Transverse colon (tissue), 4 donors: ENCODE results near the gene FOXO1. TPM values are rescaled to one million over a fixed set of nuclear protein-coding genes. Genes with fewer than 3 reads are reported as not detected.

Experiments
- DNase-seq: peaks from one replicate; pipeline ENCODE4 v3.0.0-alpha.2; 2019
- H3K27ac ChIP-seq, 4 donors: fragments of 200-600 bp; sonication (generic); 2 replicates each; pipeline ENCODE4 v1.5.1; 2016 to 2018; ENCODE audit warnings: inconsistent platforms in 4 of 4
- H3K27me3 ChIP-seq: fragments of 200-600 bp; sonication (generic); 2 replicates; pipeline ENCODE4 v1.5.1; 2017; ENCODE audit warnings: inconsistent platforms
- H3K36me3 ChIP-seq, 4 donors: fragments of 200-600 bp; sonication (generic); 2 replicates each; pipeline ENCODE4 v1.5.1; 2017 to 2019; ENCODE audit warnings: inconsistent platforms in 4 of 4
- H3K4me1 ChIP-seq, 4 donors: fragments of 200-600 bp; sonication (generic); 2 replicates each; pipeline ENCODE4 v1.5.1; 2017 to 2020; ENCODE audit warnings: inconsistent platforms in 4 of 4
- H3K4me3 ChIP-seq, 4 donors: fragments of 200-600 bp; sonication (generic); 1 replicate in 1 of 4; 2 replicates in 3 of 4; pipeline versions ENCODE4 v1.5.1 to v1.6.1; 2017 to 2019; ENCODE audit warnings: inconsistent platforms in 4 of 4
- H3K9me3 ChIP-seq, 2 donors: fragments of 200-600 bp; sonication (generic); 2 replicates each; pipeline ENCODE4 v1.5.1; 2017 to 2019; ENCODE audit warnings: inconsistent platforms in 2 of 2
- CTCF ChIP-seq, 5 experiments: fragments of 200-600 bp in 3 of 5; fragments of 450-650 bp in 2 of 5; sonication (generic) in 3 of 5; IDR thresholded peaks; 1 replicate in 2 of 5; 2 replicates in 3 of 5; pipeline ENCODE4 v1.5.1; 2016 to 2017; ENCODE audit warnings: antibody characterized with exemption in 5 of 5, inconsistent platforms in 3 of 5, mild to moderate bottlenecking in 2 of 5, moderate library complexity in 1 of 5
- EP300 ChIP-seq: sonication (generic); formaldehyde crosslinking; IDR thresholded peaks from one replicate; pipeline ENCODE4 v1.6.1; 2017; ENCODE audit warnings: antibody characterized with exemption, low read depth
- POLR2A ChIP-seq: fragments of 450-650 bp; IDR thresholded peaks from one replicate; pipeline ENCODE4 v1.6.1; 2016; ENCODE audit warnings: antibody characterized with exemption, mild to moderate bottlenecking, moderate library complexity
- POLR2AphosphoS5 ChIP-seq, 3 donors: sonication (generic); formaldehyde crosslinking; IDR thresholded peaks; one replicate each; pipeline ENCODE4 v1.6.1; 2016; ENCODE audit warnings: antibody characterized with exemption in 3 of 3
- WGBS, 2 donors: methylation state at CpG; one replicate each; pipeline ENCODE4 v1.1.5; 2018; ENCODE audit warnings: low coverage in 1 of 2; 5-methylcytosine and 5-hydroxymethylcytosine counted together
- in situ Hi-C, 4 donors: fragments of 200-750 bp; cut with MboI; loops; one replicate each; pipeline versions ENCODE4 v1.15.0 to v1.15.1; 2017; ENCODE audit warnings: low sequenced_read_pairs in 3 of 4, low pct_ligation_motif_present in 1 of 4, low pct_unique_long_range_greater_than_20kb in 1 of 4
- intact Hi-C: fragments of 100-400 bp; cut with DNase I; formaldehyde crosslinking; loops from one replicate; pipeline ENCODE4 v1.15.1; 2023; ENCODE audit warnings: low total_unique reads
- total RNA-seq, 4 donors: library from RNA; depleted of rRNA; stranded (reverse); fragments of >200 nt; gene quantifications; one replicate each; pipeline ENCODE4 v1.1.0, GENCODE V29; 2016

The FOXO1 gene
- total RNA-seq, 4 donors from 2014 or later, result 19.1 to 48.9 (median 38.3) TPM

GRCh38 chr13:40588101-40588500, 78.3 kb downstream of the FOXO1 start:
- H3K9me3 ChIP-seq, result no peaks in the 10 kb centered on the region
- no peak overlapping the region for H3K27ac ChIP-seq
- no peak for DNase-seq
- WGBS, 2 donors, result 91 to 94% methylated on average over 2 of the region's 2 CpGs
- no peaks in the 10 kb centered on the region for H3K36me3 ChIP-seq
- H3K4me3 ChIP-seq, result no peak overlapping the region
- no peaks in the 10 kb centered on the region for H3K27me3 ChIP-seq
- intact Hi-C loops, result no loop called here
- in situ Hi-C loops, result no loop called here
- peaks cover 0 to 67% (median 22%) of the 10 kb centered on the region in 4 donors for H3K4me1 ChIP-seq
- TF ChIP-seq POLR2AphosphoS5 (IDR thresholded peaks at IDR 0.05), result no peak
- no peak for TF ChIP-seq POLR2A
- TF ChIP-seq CTCF (IDR thresholded peaks at IDR 0.05), result no peak
- no peak for TF ChIP-seq EP300

- no peak for DNase-seq
- H3K27ac ChIP-seq, result no peak overlapping the region
- intact Hi-C loops, result no loop called here
- H3K27me3 ChIP-seq, result no peaks in the 10 kb centered on the region
- TF ChIP-seq EP300 (no peak), POLR2AphosphoS5 (IDR thresholded peaks at IDR 0.05) (no peak), POLR2A (no peak), CTCF (IDR thresholded peaks at IDR 0.05) (no peak)
- H3K4me3 ChIP-seq, result no peak overlapping the region
- H3K36me3 ChIP-seq, result no peaks in the 10 kb centered on the region
- in situ Hi-C loops, result no loop called here
- peaks cover 0 to 63% (median 22%) of the 10 kb centered on the region in 4 donors for H3K4me1 ChIP-seq
- WGBS, 2 donors, result 67 to 69% methylated on average over 3 to 5 of the region's 5 CpGs
- H3K9me3 ChIP-seq, result peaks cover 0 to 4% of the 10 kb centered on the region in 2 donors
Measured at GRCh38 chr13:40586886-40587565, 79.4 kb downstream of the FOXO1 start.

DNA sequence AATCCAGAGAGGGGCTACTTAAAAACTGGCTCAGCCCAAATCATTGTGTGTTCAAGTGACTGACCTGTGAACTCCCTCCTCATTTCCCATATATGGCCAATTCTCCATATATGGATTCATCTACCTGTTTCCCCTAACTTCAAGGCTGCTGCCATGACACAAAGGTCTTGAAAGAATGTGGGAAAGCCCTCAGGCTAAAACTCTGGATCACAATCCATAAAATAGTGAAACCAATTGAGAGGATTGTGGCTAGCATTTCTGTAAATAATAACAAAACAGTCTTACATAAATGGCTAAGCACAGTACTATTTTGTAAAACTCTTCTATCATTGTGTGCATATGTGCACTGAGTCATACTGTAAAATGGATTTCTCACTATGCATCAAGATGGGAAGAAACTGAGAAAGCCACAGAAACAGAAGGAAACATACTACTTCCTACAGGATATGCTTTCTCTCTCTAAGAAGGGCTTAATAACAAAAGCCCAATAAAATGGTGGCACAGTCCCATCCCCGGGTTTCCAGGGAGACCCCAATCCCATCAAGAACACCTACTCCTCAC, 80.5 kb downstream of the FOXO1 start:
- Histone ChIP-seq H3K27ac (no peak overlapping the region), H3K27me3 (no peaks in the 10 kb centered on the region), H3K9me3 (peaks cover 0 to 4% of the 10 kb centered on the region in 2 donors), H3K4me1 (peaks cover 0 to 61% (median 22%) of the 10 kb centered on the region in 4 donors), H3K36me3 (no peaks in the 10 kb centered on the region), H3K4me3 (no peak overlapping the region)
- in situ Hi-C loops, result no loop called here
- no peak for DNase-seq
- 33 to 75% methylated on average over 1 of the region's 1 CpG for WGBS, 2 donors
- TF ChIP-seq POLR2AphosphoS5 (IDR thresholded peaks at IDR 0.05) (no peak), CTCF (IDR thresholded peaks at IDR 0.05) (no peak), POLR2A (no peak), EP300 (no peak)
- intact Hi-C loops, result no loop called here

- no peak overlapping the region for H3K27ac ChIP-seq
- no peaks in the 10 kb centered on the region for H3K36me3 ChIP-seq
Measured at GRCh38 chr13:40583738-40584137, 82.7 kb downstream of the FOXO1 start.

More at GRCh38 chr13:40583738-40584137, 82.7 kb downstream of the FOXO1 start:
- intact Hi-C loops, result no loop called here
- DNase-seq, result no peak
- in situ Hi-C loops, result no loop called here
- H3K4me3 ChIP-seq, result no peak overlapping the region
- H3K9me3 ChIP-seq, result peaks cover 0 to 4% of the 10 kb centered on the region in 2 donors
- no peaks in the 10 kb centered on the region for H3K27me3 ChIP-seq
- TF ChIP-seq POLR2AphosphoS5 (IDR thresholded peaks at IDR 0.05) (no peak), CTCF (IDR thresholded peaks at IDR 0.05) (no peak), EP300 (no peak), POLR2A (no peak)
- H3K4me1 ChIP-seq, result peaks cover 0 to 54% (median 13%) of the 10 kb centered on the region in 4 donors
